ENCODE results near the gene ATP10D. TPM values are rescaled to one million over a fixed set of nuclear protein-coding genes. Genes with fewer than 3 reads are reported as not detected.

Gene ATP10D
- total RNA-seq, 1 experiment from 2014 or later = 0.84 TPM

GRCh38 chr4:47535567-47536147 lies 50.6 kb downstream of the ATP10D start:
- Histone ChIP-seq H3K9me3 (ENCODE audit: low read length) (no peaks in the 10 kb centered on the region), H3F3A (ENCODE audit: low read length, unreplicated experiment) (no peaks in the 10 kb centered on the region), H3K4me2 (ENCODE audit: low read length) (no peak overlapping the region), H3K36me3 (ENCODE audit: low read depth, low read length) (no peaks in the 10 kb centered on the region), H3K9me2 (replicated peaks; ENCODE audit: low read length) (no peaks in the 10 kb centered on the region), H3K4me3 (ENCODE audit: low read length) (no peak overlapping the region), H3K27ac (ENCODE audit: low read length) (no peak overlapping the region), H3K79me2 (ENCODE audit: low read length) (no peaks in the 10 kb centered on the region), H3K4me1 (ENCODE audit: insufficient read depth, low read length) (peaks cover 17% of the 10 kb centered on the region), H2AFZ (ENCODE audit: low read length) (no peak overlapping the region), H3K27me3 (ENCODE audit: low read length) (no peaks in the 10 kb centered on the region), H4K20me1 (ENCODE audit: low read length) (no peaks in the 10 kb centered on the region), H3K9ac (ENCODE audit: low read length) (no peak overlapping the region)
- no peak for ATAC-seq
- ChIA-PET POLR2A (ENCODE audit: unreplicated experiment) (no interaction called here), CTCF (no interaction called here)
- no TSS peak for BruUV-seq (replicated peaks)
- TF ChIP-seq EZH2 (IDR thresholded peaks at IDR 0.05; ENCODE audit: low read length, unreplicated experiment) (no peak), CTCF (conservative IDR thresholded peaks at IDR 0.05; ENCODE audit: low read depth, low read length) (no peak), EZH2phosphoT487 (IDR thresholded peaks at IDR 0.05; ENCODE audit: borderline replicate concordance, low read length) (no peak)
- DNase-seq = no peak
- intact Hi-C loops (cut with micrococcal nuclease) = no loop called here

- DNase-seq (no peak), ATAC-seq (no peak)
- no peaks in the 10 kb centered on the region for H3K36me3 ChIP-seq (ENCODE audit: low read depth, low read length)
- ChIA-PET POLR2A (ENCODE audit: unreplicated experiment) (no interaction called here), CTCF (no interaction called here)
- H3K9ac ChIP-seq (ENCODE audit: low read length) = no peak overlapping the region
- H3K27me3 ChIP-seq (ENCODE audit: low read length) = no peaks in the 10 kb centered on the region
- H3K9me2 ChIP-seq (replicated peaks; ENCODE audit: low read length) = no peaks in the 10 kb centered on the region
- no peak overlapping the region for H3K27ac ChIP-seq (ENCODE audit: low read length)
- no peak overlapping the region for H2AFZ ChIP-seq (ENCODE audit: low read length)
- no TSS peak for BruUV-seq (replicated peaks)
- H3K4me1 ChIP-seq (ENCODE audit: insufficient read depth, low read length) = peaks cover 4% of the 10 kb centered on the region; the same call in 1 of the 2 replicates
- no peaks in the 10 kb centered on the region for H4K20me1 ChIP-seq (ENCODE audit: low read length)
- no peak overlapping the region for H3K4me2 ChIP-seq (ENCODE audit: low read length)
- intact Hi-C loops (cut with micrococcal nuclease) = no loop called here
- H3K9me3 ChIP-seq (ENCODE audit: low read length) = no peaks in the 10 kb centered on the region
- no peaks in the 10 kb centered on the region for H3F3A ChIP-seq (ENCODE audit: low read length, unreplicated experiment)
- TF ChIP-seq EZH2 (IDR thresholded peaks at IDR 0.05; ENCODE audit: low read length, unreplicated experiment) (no peak), EZH2phosphoT487 (IDR thresholded peaks at IDR 0.05; ENCODE audit: borderline replicate concordance, low read length) (no peak), CTCF (conservative IDR thresholded peaks at IDR 0.05; ENCODE audit: low read depth, low read length) (no peak)
- H3K79me2 ChIP-seq (ENCODE audit: low read length) = no peaks in the 10 kb centered on the region
- H3K4me3 ChIP-seq (ENCODE audit: low read length) = no peak overlapping the region
Measured at GRCh38 chr4:47536966-47537365, 51.9 kb downstream of the ATP10D start.

GRCh38 chr4:47538111-47538824 lies 53.2 kb downstream of the ATP10D start:
- no peak for ATAC-seq
- DNase-seq = no peak
- H3K4me1 ChIP-seq (ENCODE audit: insufficient read depth, low read length) = no peaks in the 10 kb centered on the region
- TF ChIP-seq EZH2 (IDR thresholded peaks at IDR 0.05; ENCODE audit: low read length, unreplicated experiment) (no peak), CTCF (conservative IDR thresholded peaks at IDR 0.05; ENCODE audit: low read depth, low read length) (no peak), EZH2phosphoT487 (IDR thresholded peaks at IDR 0.05; ENCODE audit: borderline replicate concordance, low read length) (no peak)
- BruUV-seq (replicated peaks) = no TSS peak
- no peak overlapping the region for H3K9ac ChIP-seq (ENCODE audit: low read length)
- no peak overlapping the region for H3K27ac ChIP-seq (ENCODE audit: low read length)
- no peaks in the 10 kb centered on the region for H3F3A ChIP-seq (ENCODE audit: low read length, unreplicated experiment)
- no peaks in the 10 kb centered on the region for H3K9me2 ChIP-seq (replicated peaks; ENCODE audit: low read length)
- no peaks in the 10 kb centered on the region for H3K9me3 ChIP-seq (ENCODE audit: low read length)
- no peak overlapping the region for H3K4me3 ChIP-seq (ENCODE audit: low read length)
- H3K4me2 ChIP-seq (ENCODE audit: low read length) = no peak overlapping the region
- H3K36me3 ChIP-seq (ENCODE audit: low read depth, low read length) = no peaks in the 10 kb centered on the region
- ChIA-PET POLR2A (ENCODE audit: unreplicated experiment) (no interaction called here), CTCF (no interaction called here)
- H2AFZ ChIP-seq (ENCODE audit: low read length) = no peak overlapping the region
- no peaks in the 10 kb centered on the region for H3K27me3 ChIP-seq (ENCODE audit: low read length)
- H3K79me2 ChIP-seq (ENCODE audit: low read length) = no peaks in the 10 kb centered on the region
- intact Hi-C loops (cut with micrococcal nuclease) = no loop called here
- no peaks in the 10 kb centered on the region for H4K20me1 ChIP-seq (ENCODE audit: low read length)
